ENCODE data around the gene FBXO15.

DNA sequence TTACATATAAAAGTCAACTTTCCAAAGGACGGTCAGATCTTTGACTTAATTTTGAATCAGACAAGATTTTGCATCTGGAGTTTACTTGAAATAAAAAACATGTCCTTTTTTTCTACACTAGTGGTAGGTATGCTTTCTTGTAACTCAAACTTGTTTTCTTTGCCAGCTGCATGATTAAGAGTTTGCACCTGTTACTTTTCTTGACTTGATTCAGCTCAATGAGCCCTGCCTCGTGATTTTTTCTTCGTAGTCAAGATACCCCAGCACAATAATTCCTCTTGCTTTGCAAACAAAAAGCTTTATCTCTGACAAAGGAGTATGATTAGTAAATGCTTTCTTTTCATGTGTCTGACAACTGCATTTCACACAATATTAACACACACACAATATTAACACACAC, 82.3 kb downstream of the FBXO15 start:
- no peak for TF ChIP-seq ZNF773 (CRISPR knock-in tag; IDR thresholded peaks at IDR 0.05; ENCODE audit: borderline replicate concordance)
- TF ChIP-seq, protein P1, sequence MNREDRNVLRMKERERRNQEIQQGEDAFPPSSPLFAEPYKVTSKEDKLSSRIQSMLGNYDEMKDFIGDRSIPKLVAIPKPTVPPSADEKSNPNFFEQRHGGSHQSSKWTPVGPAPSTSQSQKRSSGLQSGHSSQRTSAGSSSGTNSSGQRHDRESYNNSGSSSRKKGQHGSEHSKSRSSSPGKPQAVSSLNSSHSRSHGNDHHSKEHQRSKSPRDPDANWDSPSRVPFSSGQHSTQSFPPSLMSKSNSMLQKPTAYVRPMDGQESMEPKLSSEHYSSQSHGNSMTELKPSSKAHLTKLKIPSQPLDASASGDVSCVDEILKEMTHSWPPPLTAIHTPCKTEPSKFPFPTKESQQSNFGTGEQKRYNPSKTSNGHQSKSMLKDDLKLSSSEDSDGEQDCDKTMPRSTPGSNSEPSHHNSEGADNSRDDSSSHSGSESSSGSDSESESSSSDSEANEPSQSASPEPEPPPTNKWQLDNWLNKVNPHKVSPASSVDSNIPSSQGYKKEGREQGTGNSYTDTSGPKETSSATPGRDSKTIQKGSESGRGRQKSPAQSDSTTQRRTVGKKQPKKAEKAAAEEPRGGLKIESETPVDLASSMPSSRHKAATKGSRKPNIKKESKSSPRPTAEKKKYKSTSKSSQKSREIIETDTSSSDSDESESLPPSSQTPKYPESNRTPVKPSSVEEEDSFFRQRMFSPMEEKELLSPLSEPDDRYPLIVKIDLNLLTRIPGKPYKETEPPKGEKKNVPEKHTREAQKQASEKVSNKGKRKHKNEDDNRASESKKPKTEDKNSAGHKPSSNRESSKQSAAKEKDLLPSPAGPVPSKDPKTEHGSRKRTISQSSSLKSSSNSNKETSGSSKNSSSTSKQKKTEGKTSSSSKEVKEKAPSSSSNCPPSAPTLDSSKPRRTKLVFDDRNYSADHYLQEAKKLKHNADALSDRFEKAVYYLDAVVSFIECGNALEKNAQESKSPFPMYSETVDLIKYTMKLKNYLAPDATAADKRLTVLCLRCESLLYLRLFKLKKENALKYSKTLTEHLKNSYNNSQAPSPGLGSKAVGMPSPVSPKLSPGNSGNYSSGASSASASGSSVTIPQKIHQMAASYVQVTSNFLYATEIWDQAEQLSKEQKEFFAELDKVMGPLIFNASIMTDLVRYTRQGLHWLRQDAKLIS (CRISPR knock-in tag; IDR thresholded peaks at IDR 0.05) = no peak
- no peak for TF ChIP-seq ZSCAN12 (CRISPR knock-in tag; IDR thresholded peaks at IDR 0.05)
- TF ChIP-seq, protein P2, sequence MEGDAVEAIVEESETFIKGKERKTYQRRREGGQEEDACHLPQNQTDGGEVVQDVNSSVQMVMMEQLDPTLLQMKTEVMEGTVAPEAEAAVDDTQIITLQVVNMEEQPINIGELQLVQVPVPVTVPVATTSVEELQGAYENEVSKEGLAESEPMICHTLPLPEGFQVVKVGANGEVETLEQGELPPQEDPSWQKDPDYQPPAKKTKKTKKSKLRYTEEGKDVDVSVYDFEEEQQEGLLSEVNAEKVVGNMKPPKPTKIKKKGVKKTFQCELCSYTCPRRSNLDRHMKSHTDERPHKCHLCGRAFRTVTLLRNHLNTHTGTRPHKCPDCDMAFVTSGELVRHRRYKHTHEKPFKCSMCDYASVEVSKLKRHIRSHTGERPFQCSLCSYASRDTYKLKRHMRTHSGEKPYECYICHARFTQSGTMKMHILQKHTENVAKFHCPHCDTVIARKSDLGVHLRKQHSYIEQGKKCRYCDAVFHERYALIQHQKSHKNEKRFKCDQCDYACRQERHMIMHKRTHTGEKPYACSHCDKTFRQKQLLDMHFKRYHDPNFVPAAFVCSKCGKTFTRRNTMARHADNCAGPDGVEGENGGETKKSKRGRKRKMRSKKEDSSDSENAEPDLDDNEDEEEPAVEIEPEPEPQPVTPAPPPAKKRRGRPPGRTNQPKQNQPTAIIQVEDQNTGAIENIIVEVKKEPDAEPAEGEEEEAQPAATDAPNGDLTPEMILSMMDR (CRISPR knock-in tag; IDR thresholded peaks at IDR 0.05) = no peak
- no peak for TF ChIP-seq EZH2 (conservative IDR thresholded peaks at IDR 0.05; ENCODE audit: low read depth, low read length)
- TF ChIP-seq ZNF225 (CRISPR knock-in tag; IDR thresholded peaks at IDR 0.05) = no peak
- TF ChIP-seq, protein P3, sequence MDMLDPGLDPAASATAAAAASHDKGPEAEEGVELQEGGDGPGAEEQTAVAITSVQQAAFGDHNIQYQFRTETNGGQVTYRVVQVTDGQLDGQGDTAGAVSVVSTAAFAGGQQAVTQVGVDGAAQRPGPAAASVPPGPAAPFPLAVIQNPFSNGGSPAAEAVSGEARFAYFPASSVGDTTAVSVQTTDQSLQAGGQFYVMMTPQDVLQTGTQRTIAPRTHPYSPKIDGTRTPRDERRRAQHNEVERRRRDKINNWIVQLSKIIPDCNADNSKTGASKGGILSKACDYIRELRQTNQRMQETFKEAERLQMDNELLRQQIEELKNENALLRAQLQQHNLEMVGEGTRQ (IDR thresholded peaks at IDR 0.05; ENCODE audit: low read depth, low read length) = no peak
- TF ChIP-seq, protein P3 (CRISPR knock-in tag; IDR thresholded peaks at IDR 0.05; ENCODE audit: borderline replicate concordance) = no peak
- TF ChIP-seq POLR2A (IDR thresholded peaks at IDR 0.05; ENCODE audit: insufficient read depth in 1 of 2, low read depth in 2 of 2, low read length in 2 of 2) = no peak
- no peak for TF ChIP-seq NR2F6 (IDR thresholded peaks at IDR 0.05)
- no peak for TF ChIP-seq NR2F6 (CRISPR knock-in tag; IDR thresholded peaks at IDR 0.05)
- no peak for TF ChIP-seq NCOA1 (CRISPR knock-in tag; IDR thresholded peaks at IDR 0.05)
- no peak for TF ChIP-seq SMARCE1 (IDR thresholded peaks at IDR 0.05; ENCODE audit: borderline replicate concordance)
- TF ChIP-seq IKZF1 (IDR thresholded peaks at IDR 0.05) = no peak
- no peak for TF ChIP-seq NR2F1 (CRISPR knock-in tag; IDR thresholded peaks at IDR 0.05)
- no peak for TF ChIP-seq JUNB (CRISPR knock-in tag; IDR thresholded peaks at IDR 0.05; ENCODE audit: borderline replicate concordance)
